GM18520 (cell line): ENCODE results near the gene ANGPTL2.

ENCODE experiments used
- ATAC-seq: cut with Tn5 transposase; IDR thresholded peaks from one replicate; pipeline ENCODE4 v1.9.1; 2021; ENCODE audit not compliant: unreplicated experiment

The ANGPTL2 gene

DNA sequence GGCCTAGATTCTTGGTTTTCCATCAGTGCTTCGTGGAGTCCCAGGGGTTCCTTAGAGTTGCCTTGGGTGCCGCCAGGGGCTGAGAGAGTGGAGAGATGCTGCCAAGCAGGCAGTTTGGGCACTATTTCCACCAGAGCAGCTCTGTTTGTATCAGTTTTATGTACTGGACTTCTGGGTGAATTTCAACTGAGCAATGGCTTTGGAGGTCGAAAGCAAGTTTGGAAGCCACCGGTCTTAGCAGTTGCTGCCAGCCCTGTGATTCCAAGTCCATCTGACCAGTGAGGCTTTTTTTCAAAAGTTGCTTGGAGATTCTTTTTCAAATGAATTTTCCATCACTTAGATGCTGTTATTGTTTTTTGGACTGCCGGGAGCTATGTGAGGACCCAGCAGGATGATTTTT lies 68.5 kb downstream of the ANGPTL2 start:
- no peak for ATAC-seq

DNA sequence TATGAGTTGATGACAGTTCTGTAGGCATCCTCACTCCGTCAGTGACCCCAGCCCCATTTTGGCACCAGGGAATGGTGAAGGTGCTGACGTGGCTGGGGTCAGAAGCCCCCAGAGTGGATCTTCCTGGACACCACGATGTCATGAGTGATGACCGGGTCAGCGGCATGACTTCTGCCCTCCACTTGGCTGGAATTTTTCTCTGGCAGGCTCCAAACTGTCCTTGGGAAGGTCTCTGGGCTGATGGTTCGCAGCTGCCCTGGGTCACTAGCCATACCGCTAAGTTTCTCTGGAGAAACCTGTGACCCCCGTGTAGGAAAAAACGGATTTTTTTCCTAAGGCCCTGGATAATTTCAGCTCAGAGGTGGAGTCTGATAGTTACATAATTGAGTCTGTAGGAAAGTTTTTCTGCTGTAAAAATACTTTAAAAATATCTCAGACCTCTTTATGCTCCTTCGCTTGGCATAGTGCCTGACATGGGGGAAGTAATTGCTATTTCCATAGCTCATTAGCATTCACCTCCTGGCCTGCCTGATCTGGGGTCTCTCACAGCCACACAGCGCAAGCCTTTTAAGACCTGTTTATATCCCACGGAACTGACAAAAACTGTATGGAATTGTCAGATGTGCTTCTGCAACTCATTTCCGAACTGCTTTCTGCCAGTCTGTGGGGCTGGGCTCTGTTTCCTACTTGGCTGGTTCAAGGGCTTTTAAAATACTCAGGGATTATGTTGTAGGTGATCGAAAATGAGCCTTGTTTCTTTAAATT lies 69.2 kb downstream of the ANGPTL2 start:
- ATAC-seq, result no peak

DNA sequence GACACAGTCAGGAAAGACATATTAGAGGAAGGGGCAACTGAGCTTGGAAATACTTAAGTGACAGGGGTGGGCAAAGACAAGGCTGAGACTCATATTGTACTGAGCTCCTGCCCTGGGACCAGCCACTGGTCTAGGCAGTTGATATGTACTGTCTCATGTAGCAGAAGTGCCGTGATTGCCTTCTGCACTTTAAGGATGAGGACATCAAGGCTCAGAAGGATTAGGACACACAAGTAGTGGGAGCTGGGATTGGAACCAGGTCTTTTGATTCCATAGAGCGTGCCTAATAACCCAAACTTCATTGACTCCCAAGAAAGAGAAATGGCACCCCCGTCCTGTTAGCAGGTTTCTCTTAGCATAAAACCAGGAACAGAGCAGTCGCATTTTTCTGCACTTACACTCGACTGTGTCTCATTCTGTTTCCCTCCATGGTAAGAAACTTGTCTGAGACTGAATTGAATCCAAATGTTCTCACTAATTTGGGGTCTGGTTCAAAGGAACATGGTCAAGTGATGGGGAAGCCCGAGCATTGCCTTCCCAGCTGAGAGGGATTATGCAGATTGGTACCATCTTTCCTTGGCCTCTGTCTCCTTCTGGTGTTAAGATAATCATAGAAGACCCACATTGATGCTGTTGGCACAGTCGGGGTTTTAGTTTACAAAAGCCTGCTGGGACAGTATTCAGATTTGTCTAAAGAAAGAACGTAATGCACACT lies 70.4 kb downstream of the ANGPTL2 start:
- ATAC-seq, result no peak

DNA sequence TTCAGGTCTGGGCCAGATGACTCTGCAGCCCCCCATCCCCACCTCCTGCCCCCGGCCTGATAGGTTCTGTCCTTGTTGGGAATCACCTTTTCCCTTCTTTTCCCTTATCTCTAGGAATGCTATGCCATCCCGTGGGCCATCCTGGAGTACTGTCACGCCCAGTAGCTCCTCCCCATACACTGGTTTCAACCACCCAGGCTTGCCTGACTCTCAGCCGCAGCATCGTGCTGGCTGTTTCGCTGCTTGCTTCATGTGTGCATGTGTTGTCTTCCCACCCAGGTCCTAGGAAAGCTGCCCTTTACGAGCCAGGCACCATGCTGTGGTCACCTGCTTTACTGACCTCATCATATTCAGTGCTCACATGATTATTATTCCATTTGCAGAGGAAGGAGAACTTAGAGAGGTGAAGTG lies 71.8 kb downstream of the ANGPTL2 start:
- no peak for ATAC-seq

DNA sequence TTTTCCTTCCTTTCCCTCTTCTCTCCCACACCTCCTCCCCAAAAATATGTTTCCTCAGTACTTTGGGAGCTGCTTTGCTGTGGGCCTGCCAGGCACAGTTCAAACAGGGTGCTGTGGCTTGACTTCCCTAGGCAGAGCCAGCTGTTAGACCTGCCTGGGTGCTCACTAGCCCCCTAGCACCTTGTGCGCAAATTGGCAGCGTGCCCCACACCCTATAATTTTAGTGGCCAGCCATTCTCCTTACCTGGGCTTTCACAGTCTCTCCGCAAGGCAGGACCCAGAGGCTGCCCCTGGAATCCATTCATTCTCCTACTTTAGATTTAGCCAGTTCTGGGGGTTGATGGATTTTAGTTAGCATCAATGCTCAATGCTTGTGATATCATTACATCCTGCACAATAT lies 72.3 kb downstream of the ANGPTL2 start:
- ATAC-seq, result no peak

DNA sequence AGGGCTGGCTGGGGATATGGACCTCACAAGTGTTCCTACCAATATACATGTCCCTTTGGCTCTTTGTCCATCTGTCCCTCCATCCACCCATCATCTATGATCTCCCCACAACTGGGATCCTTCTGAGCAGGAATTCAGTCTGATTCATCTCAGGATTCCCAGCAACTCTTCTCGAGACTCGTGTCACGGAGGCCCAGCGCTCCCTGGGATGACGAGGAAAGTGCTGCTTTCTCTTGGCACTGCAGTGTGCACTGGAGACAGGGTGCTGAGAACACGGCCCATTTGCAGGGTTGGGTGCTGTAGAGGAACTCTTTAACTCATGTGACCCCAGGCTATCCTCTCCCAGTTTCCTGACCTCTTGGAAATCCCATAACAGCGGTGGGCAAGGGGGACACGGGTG lies 72.9 kb downstream of the ANGPTL2 start:
- ATAC-seq, result no peak

DNA sequence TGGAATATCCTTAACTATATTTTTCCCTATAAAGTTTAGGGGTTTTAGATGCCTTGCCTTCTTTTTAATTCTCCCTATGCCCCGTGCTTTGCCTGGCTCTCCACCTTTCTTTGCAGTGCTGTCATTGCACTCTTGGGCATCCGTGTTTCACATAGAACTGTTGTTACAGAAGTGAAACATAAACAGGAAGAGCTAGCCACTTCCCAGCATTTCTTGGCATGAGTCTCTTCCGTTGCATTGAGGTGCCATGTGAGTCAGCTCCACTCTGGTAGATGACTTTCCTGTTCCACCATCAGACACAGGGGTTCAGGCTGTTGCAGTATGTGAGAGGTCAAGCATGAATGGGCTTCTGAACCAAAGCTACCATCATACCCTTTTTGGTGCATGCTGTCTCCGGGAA lies 73.4 kb downstream of the ANGPTL2 start:
- ATAC-seq, result no peak

DNA sequence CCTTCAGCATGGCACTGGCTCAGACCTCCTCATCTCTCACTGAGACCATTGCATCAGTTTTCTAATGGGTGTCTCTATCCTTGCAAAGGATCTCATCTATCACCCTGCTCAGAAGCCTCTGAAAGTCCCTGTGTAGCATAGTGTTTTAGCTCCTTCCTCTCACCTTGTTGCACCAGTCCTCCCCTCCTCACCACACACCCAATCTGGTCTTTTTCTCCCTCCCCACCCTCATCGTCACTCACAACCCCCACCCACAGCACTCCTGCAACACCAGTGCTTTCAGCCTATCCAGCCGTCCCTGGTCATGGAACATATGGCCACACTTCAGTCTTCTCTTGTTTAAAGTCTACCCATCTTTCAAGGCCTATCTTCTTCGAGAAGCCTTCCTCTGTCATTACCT lies 74.5 kb downstream of the ANGPTL2 start:
- no peak for ATAC-seq

DNA sequence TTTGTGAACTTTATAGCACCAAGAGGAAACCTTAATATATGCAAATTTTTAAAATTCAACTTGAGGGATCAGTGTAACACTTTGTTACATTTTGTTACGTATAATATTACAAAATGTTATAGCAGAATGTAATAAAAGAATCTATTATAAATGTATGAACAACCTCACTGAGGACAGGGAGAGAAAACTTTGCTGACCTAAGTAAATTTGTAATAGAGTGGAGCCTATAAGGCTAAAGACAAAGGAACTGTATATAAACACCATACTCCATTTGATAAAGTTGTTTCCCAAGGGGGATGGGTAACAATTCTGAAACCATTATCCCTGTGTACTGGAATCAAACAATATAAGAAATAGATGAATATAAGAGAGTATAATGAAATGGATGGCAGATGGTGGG lies 77.3 kb downstream of the ANGPTL2 start:
- no peak for ATAC-seq

DNA sequence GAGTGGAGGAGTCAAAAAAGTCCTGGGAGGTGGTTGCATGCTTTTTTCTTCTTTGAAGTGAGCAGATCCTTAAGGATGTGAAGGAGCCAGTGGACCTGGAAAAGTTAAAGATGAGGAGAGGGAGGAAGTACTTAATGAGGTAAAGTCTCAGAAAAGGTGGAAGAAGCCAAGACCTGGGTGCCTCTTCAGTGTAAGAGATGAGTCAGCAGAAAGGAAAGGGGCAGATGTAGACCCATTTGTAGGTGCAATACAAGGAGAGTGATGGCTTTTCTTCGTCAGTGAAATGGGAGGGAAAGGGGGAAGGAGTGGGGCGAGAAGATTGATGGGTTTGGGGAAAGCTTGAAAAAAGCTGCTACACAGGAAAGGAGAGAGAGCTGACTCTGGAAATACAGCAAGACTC lies 82.9 kb downstream of the ANGPTL2 start:
- ATAC-seq, result no peak

DNA sequence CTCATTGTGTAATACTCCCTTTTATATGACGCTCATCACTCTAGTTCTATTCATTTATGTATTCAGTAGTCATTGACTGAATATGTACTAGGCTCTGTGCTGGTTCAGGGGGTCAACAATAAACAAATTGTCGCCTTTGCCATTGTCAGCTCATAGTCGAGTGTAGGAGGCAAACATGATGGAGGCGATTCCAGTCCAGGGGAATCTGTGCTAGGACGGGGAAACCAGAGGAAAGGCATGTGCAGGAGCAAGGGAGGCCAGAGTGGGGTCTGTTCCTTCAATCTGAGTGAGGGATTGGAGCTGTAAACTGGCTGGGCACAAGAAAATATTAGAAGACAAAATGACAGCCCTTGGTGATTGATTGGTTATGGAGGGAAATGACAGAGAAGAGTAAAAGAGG lies 83.9 kb downstream of the ANGPTL2 start:
- ATAC-seq, result no peak
